Upper lobe of left lung (tissue), 6 donors: ENCODE measurements around the gene BTG2. TPM values are rescaled to one million over a fixed set of nuclear protein-coding genes. Genes with fewer than 3 reads are reported as not detected.

Experiments used
- ATAC-seq, 2 donors: fragments of 200-7000 bp; cut with Tn5 transposase; one replicate each; pipeline ENCODE4 v1.9.1; 2022; ENCODE audit warnings: mild to moderate bottlenecking in 2 of 2, moderate library complexity in 2 of 2; ENCODE audit not compliant: low FRiP score in 2 of 2
- DNase-seq, 2 donors: peaks; one replicate each; pipeline ENCODE4 v3.0.0-alpha.2; 2019 to 2020
- H3K27ac ChIP-seq, 4 donors: fragments of 200-600 bp; sonication (generic); one replicate each; pipeline ENCODE4 v1.5.1; 2016 to 2019
- H3K27me3 ChIP-seq, 4 donors: fragments of 200-600 bp; sonication (generic); one replicate each; pipeline ENCODE4 v1.5.1; 2017 to 2019
- H3K36me3 ChIP-seq, 4 donors: fragments of 200-600 bp; sonication (generic); one replicate each; pipeline ENCODE4 v1.5.1; 2016 to 2019
- H3K4me1 ChIP-seq, 4 donors: fragments of 200-600 bp; sonication (generic); one replicate each; pipeline ENCODE4 v1.5.1; 2018 to 2019
- H3K4me3 ChIP-seq, 4 donors: fragments of 200-600 bp; sonication (generic); one replicate each; pipeline ENCODE4 v1.5.1; 2017 to 2019; ENCODE audit warnings: mild to moderate bottlenecking in 2 of 4, moderate library complexity in 1 of 4
- H3K9me3 ChIP-seq, 4 donors: fragments of 200-600 bp; sonication (generic); one replicate each; pipeline ENCODE4 v1.5.1; 2018 to 2019
- CTCF ChIP-seq, 6 experiments: fragments of 450-650 bp in 4 of 6; fragments of 200-600 bp in 2 of 6; sonication (generic) in 2 of 6; IDR thresholded peaks; one replicate each; pipeline ENCODE4 v1.5.1; 2016 to 2019; ENCODE audit warnings: antibody characterized with exemption in 6 of 6
- EP300 ChIP-seq, 4 donors: sonication (generic); formaldehyde crosslinking; IDR thresholded peaks; one replicate each; pipeline ENCODE4 v1.5.1; 2017; ENCODE audit warnings: antibody characterized with exemption in 4 of 4, control low read depth in 2 of 4
- POLR2A ChIP-seq, 4 donors: fragments of 450-650 bp; IDR thresholded peaks; one replicate each; pipeline ENCODE4 v1.5.1; 2016 to 2017; ENCODE audit warnings: antibody characterized with exemption in 4 of 4, mild to moderate bottlenecking in 2 of 4
- POLR2AphosphoS5 ChIP-seq, 2 donors: sonication (generic); formaldehyde crosslinking; IDR thresholded peaks; one replicate each; pipeline ENCODE4 v1.5.1; 2017; ENCODE audit warnings: antibody characterized with exemption in 2 of 2
- WGBS, 2 donors: methylation state at CpG; one replicate each; pipeline ENCODE4 v1.1.5; 2017 to 2018; 5-methylcytosine and 5-hydroxymethylcytosine counted together
- total RNA-seq, 6 donors: library from RNA; depleted of rRNA in 4 of 6; stranded (reverse); fragments of >200 nt in 4 of 6; gene quantifications; one replicate each; pipeline versions ENCODE4 v1.1.0 to v1.2.1, GENCODE V29; 2016 to 2021
- donor health status: DM: no; HTN: no; CAD: no; lungs with moderate emphysema.
- donor health status: DM: no; HTN: yes; CAD: no; lungs with severe emphysema.

The BTG2 gene
- total RNA-seq, 6 donors from 2014 or later = 59.1 to 178 (median 104) TPM

- Histone ChIP-seq H3K36me3 (no peaks in the 10 kb centered on the region), H3K27me3 (no peaks in the 10 kb centered on the region), H3K4me3 (no peak overlapping the region), H3K4me1 (peaks cover 77 to 81% (median 78%) of the 10 kb centered on the region in 4 donors), H3K9me3 (no peaks in the 10 kb centered on the region), H3K27ac (peak overlapping the region; percentile 94 to 97 (median 96))
- TF ChIP-seq POLR2AphosphoS5 (IDR thresholded peaks at IDR 0.05) = peak in 1 of 2 donors; percentile 19
- no peak for TF ChIP-seq EP300 (IDR thresholded peaks at IDR 0.05)
- no peak for TF ChIP-seq CTCF (IDR thresholded peaks at IDR 0.05)
- TF ChIP-seq POLR2A (IDR thresholded peaks at IDR 0.05) = peak in 1 of 4 donors; percentile 38
- DNase-seq = peak in 1 of 2 donors; percentile 45
- no peak for ATAC-seq
- 40 to 56% methylated on average over 5 of the region's 5 CpGs for WGBS, 2 donors
These were observed 19.7 kb downstream of the BTG2 start for GRCh38 chr1:203325026-203325417.

- H3K27me3 ChIP-seq = no peaks in the 10 kb centered on the region
- 23 to 34% methylated on average over 13 of the region's 13 CpGs for WGBS, 2 donors
- peak in 1 of 2 donors; percentile 25 for ATAC-seq
- no peak overlapping the region for H3K4me3 ChIP-seq
- H3K27ac ChIP-seq = peak overlapping the region; percentile 94 to 97 (median 96)
- DNase-seq = peak in 1 of 2 donors; percentile 67
- no peaks in the 10 kb centered on the region for H3K9me3 ChIP-seq
- TF ChIP-seq POLR2AphosphoS5 (IDR thresholded peaks at IDR 0.05) (peak in 1 of 2 donors; percentile 4), CTCF (IDR thresholded peaks at IDR 0.05) (no peak), EP300 (IDR thresholded peaks at IDR 0.05) (no peak), POLR2A (IDR thresholded peaks at IDR 0.05) (no peak)
- H3K4me1 ChIP-seq = peaks cover 72 to 76% (median 73%) of the 10 kb centered on the region in 4 donors
- no peaks in the 10 kb centered on the region for H3K36me3 ChIP-seq
These were observed 20.2 kb downstream of the BTG2 start for GRCh38 chr1:203325418-203326091.

- Histone ChIP-seq H3K4me1 (peaks cover 57 to 61% (median 58%) of the 10 kb centered on the region in 4 donors), H3K27ac (peak overlapping the region; percentile 94 to 97 (median 96)), H3K4me3 (peak overlapping the region; percentile 13 to 52 (median 40)), H3K27me3 (no peaks in the 10 kb centered on the region), H3K9me3 (no peaks in the 10 kb centered on the region), H3K36me3 (no peaks in the 10 kb centered on the region)
- 4 to 6% methylated on average over 27 to 28 of the region's 49 CpGs for WGBS, 2 donors
- peak; percentile 95 for ATAC-seq
- DNase-seq = peak; percentile 95 to 99
- peak in 2 of 4 donors; percentile 86 to 93 for TF ChIP-seq POLR2A (IDR thresholded peaks at IDR 0.05)
- TF ChIP-seq POLR2AphosphoS5 (IDR thresholded peaks at IDR 0.05) = peak; percentile 62 to 94
- peak in 1 of 4 donors; percentile 4 for TF ChIP-seq EP300 (IDR thresholded peaks at IDR 0.05)
- TF ChIP-seq CTCF (IDR thresholded peaks at IDR 0.05) = no peak
These were observed 21.7 kb downstream of the BTG2 start for GRCh38 chr1:203326830-203327683.

- peak overlapping the region; percentile 94 to 97 (median 96) for H3K27ac ChIP-seq
- 5 to 6% methylated on average over 31 of the region's 31 CpGs for WGBS, 2 donors
- no peaks in the 10 kb centered on the region for H3K9me3 ChIP-seq
- DNase-seq = no peak
- H3K36me3 ChIP-seq = no peaks in the 10 kb centered on the region
- peak overlapping the region; percentile 13 to 52 (median 40) for H3K4me3 ChIP-seq
- H3K27me3 ChIP-seq = no peaks in the 10 kb centered on the region
- H3K4me1 ChIP-seq = peaks cover 48 to 52% (median 50%) of the 10 kb centered on the region in 4 donors
- peak; percentile 67 to 73 for ATAC-seq
- TF ChIP-seq EP300 (IDR thresholded peaks at IDR 0.05) = no peak
- TF ChIP-seq CTCF (IDR thresholded peaks at IDR 0.05) = peak in 5 of 6 experiments; percentile 15 to 56 (median 38)
- peak in 2 of 4 donors; percentile 24 to 30 for TF ChIP-seq POLR2A (IDR thresholded peaks at IDR 0.05)
- peak in 1 of 2 donors; percentile 29 for TF ChIP-seq POLR2AphosphoS5 (IDR thresholded peaks at IDR 0.05)
These were observed 22.6 kb downstream of the BTG2 start for GRCh38 chr1:203327684-203328457.
